ENCODE data around the gene PEX10. TPM values are rescaled to one million over a fixed set of nuclear protein-coding genes. Genes with fewer than 3 reads are reported as not detected.
A peak's percentile ranks its signal among the peaks of the same experiment; 100 is the strongest.

The PEX10 gene
- total and polyA plus RNA-seq, 2 experiments from 2014 or later: 34.2 to 37.5 TPM

GRCh38 chr1:2368053-2368744, 44.2 kb downstream of the PEX10 start:
- no peak for TF ChIP-seq CTCF (IDR thresholded peaks at IDR 0.05; ENCODE audit: low read depth, low read length)
- Histone ChIP-seq H3K27me3 (no peaks in the 10 kb centered on the region), H3K27ac (no peak overlapping the region), H3K4me1 (ENCODE audit: low read depth) (no peaks in the 10 kb centered on the region), H3K4me3 (no peak overlapping the region), H3K36me3 (no peaks in the 10 kb centered on the region), H3K9me3 (ENCODE audit: low read depth) (no peaks in the 10 kb centered on the region)
- no peak for DNase-seq (ENCODE audit: low read depth in 1 of 2, low spot score in 1 of 2)

GRCh38 chr1:2363847-2364513, 48.4 kb downstream of the PEX10 start:
- no peaks in the 10 kb centered on the region for H3K4me1 ChIP-seq (ENCODE audit: low read depth)
- DNase-seq (ENCODE audit: low read depth in 1 of 2, low spot score in 1 of 2): no peak
- no peaks in the 10 kb centered on the region for H3K9me3 ChIP-seq (ENCODE audit: low read depth)
- no peaks in the 10 kb centered on the region for H3K36me3 ChIP-seq
- no peak overlapping the region for H3K4me3 ChIP-seq
- H3K27ac ChIP-seq: no peak overlapping the region
- no peaks in the 10 kb centered on the region for H3K27me3 ChIP-seq
- no peak for TF ChIP-seq CTCF (IDR thresholded peaks at IDR 0.05; ENCODE audit: low read depth, low read length)

GRCh38 chr1:2360588-2361364, 51.6 kb downstream of the PEX10 start:
- DNase-seq (ENCODE audit: low read depth in 1 of 2, low spot score in 1 of 2): peak in 1 of 2 donors; percentile 13
- no peak overlapping the region for H3K4me3 ChIP-seq
- no peaks in the 10 kb centered on the region for H3K27me3 ChIP-seq
- no peaks in the 10 kb centered on the region for H3K36me3 ChIP-seq
- no peak for TF ChIP-seq CTCF (IDR thresholded peaks at IDR 0.05; ENCODE audit: low read depth, low read length)
- H3K27ac ChIP-seq: no peak overlapping the region
- no peaks in the 10 kb centered on the region for H3K4me1 ChIP-seq (ENCODE audit: low read depth)
- H3K9me3 ChIP-seq (ENCODE audit: low read depth): no peaks in the 10 kb centered on the region

GRCh38 chr1:2358651-2359640, 53.4 kb downstream of the PEX10 start:
- Histone ChIP-seq H3K4me3 (no peak overlapping the region), H3K9me3 (ENCODE audit: low read depth) (no peaks in the 10 kb centered on the region), H3K4me1 (ENCODE audit: low read depth) (no peaks in the 10 kb centered on the region), H3K36me3 (no peaks in the 10 kb centered on the region), H3K27ac (no peak overlapping the region), H3K27me3 (no peaks in the 10 kb centered on the region)
- no peak for TF ChIP-seq CTCF (IDR thresholded peaks at IDR 0.05; ENCODE audit: low read depth, low read length)
- DNase-seq (ENCODE audit: low read depth in 1 of 2, low spot score in 1 of 2): no peak

- Histone ChIP-seq H3K4me3 (no peak overlapping the region), H3K27ac (no peak overlapping the region), H3K9me3 (ENCODE audit: low read depth) (no peaks in the 10 kb centered on the region), H3K27me3 (no peaks in the 10 kb centered on the region), H3K4me1 (ENCODE audit: low read depth) (no peaks in the 10 kb centered on the region), H3K36me3 (no peaks in the 10 kb centered on the region)
- TF ChIP-seq CTCF (IDR thresholded peaks at IDR 0.05; ENCODE audit: low read depth, low read length): no peak
- DNase-seq (ENCODE audit: low read depth in 1 of 2, low spot score in 1 of 2): no peak
These were observed 54.3 kb downstream of the PEX10 start for GRCh38 chr1:2358072-2358471.

All from cardiac muscle cell (in vitro differentiated cells and primary cell).